IMR-90 (cell line): ENCODE measurements around the gene MAP1LC3B.

Source experiments
- BHLHE40 ChIP-seq: fragments of 150-350 bp; IDR thresholded peaks from 2 replicates; pipeline ENCODE4 v1.6.1; 2016; ENCODE audit warnings: mild to moderate bottlenecking, low read depth, low read length
- FOS ChIP-seq: fragments of 150-350 bp; IDR thresholded peaks from 2 replicates; pipeline ENCODE4 v1.6.1; 2016; ENCODE audit warnings: low read depth, low read length
- MAFK ChIP-seq: IDR thresholded peaks from 2 replicates; pipeline ENCODE4 v1.6.1; 2012; ENCODE audit warnings: low read depth, low read length, improper control_type of control experiment
- POLR2A ChIP-seq: IDR thresholded peaks from 2 replicates; pipeline ENCODE4 v1.6.1; 2012; ENCODE audit warnings: mild to moderate bottlenecking, low read depth, low read length
- RAD21 ChIP-seq: IDR thresholded peaks from 2 replicates; pipeline ENCODE4 v1.6.1; 2012; ENCODE audit warnings: low read length, improper control_type of control experiment
- RFX5 ChIP-seq: IDR thresholded peaks from 2 replicates; pipeline ENCODE4 v1.8.0; 2012; ENCODE audit warnings: low read depth, mild to moderate bottlenecking, low read length, moderate library complexity
- TF ChIP-seq, protein P1 (sequence below): conservative IDR thresholded peaks from 2 replicates; pipeline ENCODE4 v1.5.1; 2012; ENCODE audit warnings: mild to moderate bottlenecking, low read depth, low read length, improper control_type of control experiment
- TF ChIP-seq, protein P2 (sequence below): fragments of 150-350 bp; IDR thresholded peaks from 2 replicates; pipeline ENCODE4 v1.6.1; 2017; ENCODE audit warnings: mild to moderate bottlenecking, antibody characterized with exemption, low read length, low read depth

DNA sequence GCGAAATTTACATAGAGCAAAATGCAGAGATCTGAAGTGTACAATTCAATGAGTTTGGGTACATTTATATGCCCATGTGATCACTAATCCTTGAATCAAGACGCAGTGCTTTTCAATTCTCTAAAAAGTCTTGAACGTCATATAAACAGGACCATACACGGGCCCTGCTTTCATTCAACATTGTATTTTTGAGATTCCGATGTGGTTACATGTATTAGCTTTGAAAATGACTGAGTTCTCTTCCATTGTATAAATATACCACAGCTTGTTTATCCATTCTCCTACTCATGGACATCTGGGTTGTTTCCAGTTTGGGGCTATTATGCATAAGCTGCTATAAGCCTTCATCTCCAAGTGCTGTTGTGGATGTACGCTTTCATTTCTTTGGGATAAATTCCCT lies 55.2 kb downstream of the MAP1LC3B start:
- TF ChIP-seq, protein P1, sequence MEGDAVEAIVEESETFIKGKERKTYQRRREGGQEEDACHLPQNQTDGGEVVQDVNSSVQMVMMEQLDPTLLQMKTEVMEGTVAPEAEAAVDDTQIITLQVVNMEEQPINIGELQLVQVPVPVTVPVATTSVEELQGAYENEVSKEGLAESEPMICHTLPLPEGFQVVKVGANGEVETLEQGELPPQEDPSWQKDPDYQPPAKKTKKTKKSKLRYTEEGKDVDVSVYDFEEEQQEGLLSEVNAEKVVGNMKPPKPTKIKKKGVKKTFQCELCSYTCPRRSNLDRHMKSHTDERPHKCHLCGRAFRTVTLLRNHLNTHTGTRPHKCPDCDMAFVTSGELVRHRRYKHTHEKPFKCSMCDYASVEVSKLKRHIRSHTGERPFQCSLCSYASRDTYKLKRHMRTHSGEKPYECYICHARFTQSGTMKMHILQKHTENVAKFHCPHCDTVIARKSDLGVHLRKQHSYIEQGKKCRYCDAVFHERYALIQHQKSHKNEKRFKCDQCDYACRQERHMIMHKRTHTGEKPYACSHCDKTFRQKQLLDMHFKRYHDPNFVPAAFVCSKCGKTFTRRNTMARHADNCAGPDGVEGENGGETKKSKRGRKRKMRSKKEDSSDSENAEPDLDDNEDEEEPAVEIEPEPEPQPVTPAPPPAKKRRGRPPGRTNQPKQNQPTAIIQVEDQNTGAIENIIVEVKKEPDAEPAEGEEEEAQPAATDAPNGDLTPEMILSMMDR: no peak
- TF ChIP-seq BHLHE40: peak; percentile 58; the same call in 1 of the 2 replicates
- no peak for TF ChIP-seq POLR2A
- TF ChIP-seq RFX5: no peak
- TF ChIP-seq, protein P2, sequence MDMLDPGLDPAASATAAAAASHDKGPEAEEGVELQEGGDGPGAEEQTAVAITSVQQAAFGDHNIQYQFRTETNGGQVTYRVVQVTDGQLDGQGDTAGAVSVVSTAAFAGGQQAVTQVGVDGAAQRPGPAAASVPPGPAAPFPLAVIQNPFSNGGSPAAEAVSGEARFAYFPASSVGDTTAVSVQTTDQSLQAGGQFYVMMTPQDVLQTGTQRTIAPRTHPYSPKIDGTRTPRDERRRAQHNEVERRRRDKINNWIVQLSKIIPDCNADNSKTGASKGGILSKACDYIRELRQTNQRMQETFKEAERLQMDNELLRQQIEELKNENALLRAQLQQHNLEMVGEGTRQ: peak; percentile 84
- no peak for TF ChIP-seq MAFK
- peak; percentile 11; the same call in 1 of the 2 replicates for TF ChIP-seq RAD21
- peak; percentile 56 for TF ChIP-seq FOS
